PC-9 (cell line): ENCODE data around the gene CNBP. TPM values are rescaled to one million over a fixed set of nuclear protein-coding genes. Genes with fewer than 3 reads are reported as not detected.
"Not testable (repeated sequence)": the region's sequence is repeated elsewhere in the genome, so short reads cannot be mapped to it uniquely, and the experiment has no call there.

Source experiments
- BruUV-seq: library from RNA; stranded (reverse); fragments of 400-500 nt; replicated peaks from 2 replicates; lab custom pipeline; 2021; lab: Mats Ljungman, UMichigan
- CTCF ChIA-PET: fragments of 300-600 bp; sonication (Branson Sonifier 250); formaldehyde crosslinking; loops from one replicate; lab custom pipeline; 2022; ENCODE audit warnings: antibody characterized with exemption; lab: Charles Lee
- POLR2A ChIA-PET: fragments of 300-600 bp; sonication (Branson Sonifier 250); formaldehyde crosslinking; loops from one replicate; lab custom pipeline; 2022; ENCODE audit warnings: antibody characterized with exemption; ENCODE audit not compliant: unreplicated experiment; lab: Charles Lee
- DNase-seq, 2 experiments: peaks; one replicate each; pipeline versions ENCODE4 v3.0.0 to v3.0.0-alpha.2; 2015 to 2022; ENCODE audit warnings: mixed read lengths in 1 of 2
- H2AFZ ChIP-seq: fragments of 200-600 bp; sonication (generic); 2 replicates; pipeline ENCODE4 v1.8.1; 2017; ENCODE audit warnings: antibody characterized with exemption
- H3F3A ChIP-seq: fragments of 200-600 bp; sonication (generic); 2 replicates; pipeline ENCODE4 v1.8.1; 2017; ENCODE audit warnings: antibody characterized with exemption, mild to moderate bottlenecking, low read depth; ENCODE audit not compliant: insufficient read depth
- H3K27ac ChIP-seq: fragments of 200-600 bp; sonication (generic); 2 replicates; pipeline ENCODE4 v1.6.1; 2016; ENCODE audit warnings: mixed run types
- H3K27me3 ChIP-seq: fragments of 200-600 bp; sonication (generic); 2 replicates; pipeline ENCODE4 v1.6.1; 2016; ENCODE audit warnings: low read depth, mixed run types; ENCODE audit not compliant: insufficient read depth
- H3K36me3 ChIP-seq: fragments of 200-600 bp; sonication (generic); 2 replicates; pipeline ENCODE4 v1.6.1; 2016; ENCODE audit warnings: low read depth, mixed run types
- H3K4me1 ChIP-seq: fragments of 200-600 bp; sonication (generic); replicated peaks from 2 replicates; pipeline ENCODE4 v1.6.1; 2016; ENCODE audit warnings: mixed run types; ENCODE audit not compliant: insufficient read depth
- H3K4me2 ChIP-seq: fragments of 200-600 bp; sonication (generic); 2 replicates; pipeline ENCODE4 v1.6.1; 2017; ENCODE audit warnings: mixed run types
- H3K4me3 ChIP-seq: fragments of 200-600 bp; sonication (generic); 2 replicates; pipeline ENCODE4 v1.6.1; 2016; ENCODE audit warnings: mixed run types
- H3K79me2 ChIP-seq: fragments of 200-600 bp; sonication (generic); 2 replicates; pipeline ENCODE4 v1.6.1; 2017; ENCODE audit warnings: low read depth, mixed run types
- H3K9me2 ChIP-seq: fragments of 200-600 bp; sonication (generic); 2 replicates; pipeline ENCODE4 v1.8.1; 2017; ENCODE audit warnings: mild to moderate bottlenecking; ENCODE audit not compliant: insufficient read depth
- H3K9me3 ChIP-seq: fragments of 200-600 bp; sonication (generic); 2 replicates; pipeline ENCODE4 v1.8.1; 2016; ENCODE audit warnings: low read depth; ENCODE audit not compliant: insufficient read depth
- H4K20me1 ChIP-seq: fragments of 200-600 bp; sonication (generic); 2 replicates; pipeline ENCODE4 v1.8.1; 2017; ENCODE audit not compliant: insufficient read depth
- EZH2 ChIP-seq: fragments of 200-600 bp; sonication (generic); IDR thresholded peaks from 2 replicates; pipeline ENCODE4 v1.8.0; 2017; ENCODE audit warnings: antibody characterized with exemption, low read depth
- intact Hi-C: fragments of 100-400 bp; cut with micrococcal nuclease; formaldehyde crosslinking; loops from one replicate; pipeline ENCODE4 v1.10.0; 2022; ENCODE audit not compliant: unreplicated experiment
- total RNA-seq: library from RNA; stranded (reverse); gene quantifications from 2 replicates; pipeline ENCODE4 v1.2.3, GENCODE V29; 2021
- TF ChIP-seq, protein P1 (sequence below): fragments of 200-600 bp; sonication (generic); conservative IDR thresholded peaks from 2 replicates; pipeline ENCODE4 v1.6.1; 2017; ENCODE audit warnings: mixed run types, antibody characterized with exemption, mild to moderate bottlenecking, moderate library complexity

CNBP gene
- total RNA-seq, 1 experiment from 2014 or later = 265 TPM

DNA sequence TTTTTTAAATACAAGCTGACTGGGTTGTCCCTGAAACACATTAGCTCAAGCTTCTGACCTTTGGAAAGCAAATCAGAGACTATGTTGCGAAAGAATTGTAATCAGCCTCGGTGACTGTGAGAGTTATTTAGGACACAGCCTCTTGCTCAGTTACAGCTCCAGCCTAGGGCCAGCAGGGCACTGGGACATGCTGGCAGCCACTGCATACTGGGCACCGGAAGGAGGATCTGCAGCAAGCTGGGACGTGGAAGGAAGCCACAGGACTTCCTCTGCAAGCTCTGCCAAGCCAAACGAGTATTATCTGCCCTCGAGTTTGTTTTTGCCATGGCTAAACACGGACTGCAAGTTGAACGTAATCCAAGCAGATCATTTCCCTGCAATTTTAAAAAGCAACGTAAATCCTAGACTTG, 41.3 kb upstream of the CNBP start:
- peak overlapping the region; percentile 88 for H3K27ac ChIP-seq
- H3F3A ChIP-seq = peaks cover 54% of the 10 kb centered on the region
- H3K4me3 ChIP-seq = peak overlapping the region; percentile 31
- no peak for TF ChIP-seq EZH2
- TF ChIP-seq, protein P1, sequence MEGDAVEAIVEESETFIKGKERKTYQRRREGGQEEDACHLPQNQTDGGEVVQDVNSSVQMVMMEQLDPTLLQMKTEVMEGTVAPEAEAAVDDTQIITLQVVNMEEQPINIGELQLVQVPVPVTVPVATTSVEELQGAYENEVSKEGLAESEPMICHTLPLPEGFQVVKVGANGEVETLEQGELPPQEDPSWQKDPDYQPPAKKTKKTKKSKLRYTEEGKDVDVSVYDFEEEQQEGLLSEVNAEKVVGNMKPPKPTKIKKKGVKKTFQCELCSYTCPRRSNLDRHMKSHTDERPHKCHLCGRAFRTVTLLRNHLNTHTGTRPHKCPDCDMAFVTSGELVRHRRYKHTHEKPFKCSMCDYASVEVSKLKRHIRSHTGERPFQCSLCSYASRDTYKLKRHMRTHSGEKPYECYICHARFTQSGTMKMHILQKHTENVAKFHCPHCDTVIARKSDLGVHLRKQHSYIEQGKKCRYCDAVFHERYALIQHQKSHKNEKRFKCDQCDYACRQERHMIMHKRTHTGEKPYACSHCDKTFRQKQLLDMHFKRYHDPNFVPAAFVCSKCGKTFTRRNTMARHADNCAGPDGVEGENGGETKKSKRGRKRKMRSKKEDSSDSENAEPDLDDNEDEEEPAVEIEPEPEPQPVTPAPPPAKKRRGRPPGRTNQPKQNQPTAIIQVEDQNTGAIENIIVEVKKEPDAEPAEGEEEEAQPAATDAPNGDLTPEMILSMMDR = no peak
- H3K36me3 ChIP-seq = no peaks in the 10 kb centered on the region
- H3K4me1 ChIP-seq = peaks cover 52% of the 10 kb centered on the region
- peak overlapping the region; percentile 75 for H3K4me2 ChIP-seq
- H3K9me2 ChIP-seq = no peaks in the 10 kb centered on the region
- no peaks in the 10 kb centered on the region for H4K20me1 ChIP-seq
- DNase-seq = peak; percentile 74 to 88
- no peaks in the 10 kb centered on the region for H3K79me2 ChIP-seq
- intact Hi-C loops = loop anchor here (1.0 to 5.0 kb wide), 2 partner anchors 13 to 43 kb away; partner anchors contain the start of gene CNBP
- H2AFZ ChIP-seq = peak overlapping the region; percentile 83
- POLR2A ChIA-PET = interaction anchor here (0.5 to 1.2 kb wide), 8 partner anchors 9 to 47 kb away, joined by 3 to 21 read pairs (median 6); no protein-coding TSS in a partner anchor
- no peaks in the 10 kb centered on the region for H3K27me3 ChIP-seq
- CTCF ChIA-PET = interaction anchor here (0.6 to 1.4 kb wide), 3 partner anchors 21 to 1669 kb away, joined by 4 read pairs; partner anchors contain the start of gene ATP2C1
- no TSS peak for BruUV-seq
- H3K9me3 ChIP-seq = no peaks in the 10 kb centered on the region

DNA sequence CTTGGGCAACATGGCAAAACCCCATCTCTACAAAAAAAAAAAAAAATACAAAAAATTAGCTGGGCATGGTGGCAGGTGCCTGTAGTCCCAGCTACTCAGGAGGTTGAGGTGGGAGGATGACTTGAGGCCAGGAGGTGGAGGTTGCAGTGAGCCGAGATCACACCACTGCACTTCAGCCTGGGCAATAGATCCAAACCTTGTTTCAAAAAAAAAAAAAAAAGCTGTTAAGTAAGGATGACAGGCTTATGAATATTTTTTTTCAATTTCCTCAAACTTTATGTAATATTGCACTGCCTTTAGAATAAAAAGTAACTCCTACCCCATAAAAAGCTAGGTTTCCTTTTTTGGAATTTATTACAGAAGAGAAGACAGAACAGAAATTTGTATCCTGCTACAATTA, 40.7 kb upstream of the CNBP start:
- BruUV-seq, H3K36me3 ChIP-seq, H3K79me2 ChIP-seq, H3K9me3 ChIP-seq, H4K20me1 ChIP-seq, H3K27me3 ChIP-seq, DNase-seq, intact Hi-C loops, H3K9me2 ChIP-seq: not testable (repeated sequence)
- POLR2A ChIA-PET = interaction anchor here (0.5 to 1.2 kb wide), 7 partner anchors 9 to 85 kb away, joined by 4 to 21 read pairs (median 7); no protein-coding TSS in a partner anchor
- peak overlapping the region; percentile 75 for H3K4me2 ChIP-seq
- H3K27ac ChIP-seq = peak overlapping the region; percentile 88
- H2AFZ ChIP-seq = peak overlapping the region; percentile 83; the same call in 1 of the 2 replicates
- peaks cover 46% of the 10 kb centered on the region for H3K4me1 ChIP-seq
- CTCF ChIA-PET = interaction anchor here (0.5 to 1.4 kb wide), 6 partner anchors 11 to 1669 kb away, joined by 4 to 10 read pairs (median 5); partner anchors contain the start of gene ATP2C1
- peaks cover 48% of the 10 kb centered on the region for H3F3A ChIP-seq
- H3K4me3 ChIP-seq = peak overlapping the region; percentile 31

DNA sequence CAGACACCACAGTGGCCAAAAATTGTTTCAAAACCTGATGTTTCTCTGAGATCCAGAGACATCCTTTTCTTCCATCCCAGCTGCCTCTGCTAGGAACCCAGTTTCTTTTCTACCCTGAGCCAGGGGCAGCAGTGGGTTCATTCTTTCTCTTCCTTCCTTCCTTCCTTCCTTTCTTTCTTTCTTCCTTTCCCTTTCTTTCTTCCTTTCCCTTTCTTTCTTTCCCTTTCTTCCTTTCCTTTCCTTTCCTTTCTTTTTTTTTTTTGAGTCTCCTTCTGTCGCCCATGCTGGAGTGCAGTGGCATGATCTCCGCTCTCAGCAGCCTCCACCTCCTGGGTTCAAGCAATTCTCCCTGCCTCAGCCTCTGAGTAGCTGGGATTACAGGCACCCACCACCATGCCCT, 35.0 kb upstream of the CNBP start:
- H4K20me1 ChIP-seq = no peaks in the 10 kb centered on the region
- TF ChIP-seq, protein P1 = no peak
- no peak for TF ChIP-seq EZH2
- H3K9me2 ChIP-seq = no peaks in the 10 kb centered on the region
- peaks cover 2% of the 10 kb centered on the region; the same call in 1 of the 2 replicates for H3K4me1 ChIP-seq
- no peak for DNase-seq
- no peak overlapping the region for H3K4me3 ChIP-seq
- H2AFZ ChIP-seq = no peak overlapping the region
- no peaks in the 10 kb centered on the region for H3K9me3 ChIP-seq
- no peaks in the 10 kb centered on the region for H3K36me3 ChIP-seq
- intact Hi-C loops = no loop called here
- BruUV-seq = no TSS peak
- ChIA-PET CTCF (no interaction called here), POLR2A (no interaction called here)
- no peak overlapping the region for H3K4me2 ChIP-seq
- H3K79me2 ChIP-seq = no peaks in the 10 kb centered on the region
- H3F3A ChIP-seq = no peaks in the 10 kb centered on the region
- H3K27me3 ChIP-seq = no peaks in the 10 kb centered on the region
- H3K27ac ChIP-seq = no peak overlapping the region
